Nephron progenitor cell (in vitro differentiated cells): ENCODE results near the gene METRNL.
A peak's percentile ranks its signal among the peaks of the same experiment; 100 is the strongest.

Source experiments
- DNase-seq: peaks from one replicate; pipeline ENCODE4 v3.0.0; 2021
- H3K27ac Mint-ChIP-seq: 2 replicates; pipeline ENCODE4 v1.8.0; 2021; ENCODE audit warnings: mild to moderate bottlenecking, moderate library complexity, mixed read lengths
- H3K27me3 Mint-ChIP-seq: 2 replicates; pipeline ENCODE4 v1.8.0; 2021; ENCODE audit warnings: mild to moderate bottlenecking, low read depth, mixed read lengths; ENCODE audit not compliant: poor library complexity
- H3K36me3 Mint-ChIP-seq: 2 replicates; pipeline ENCODE4 v1.8.0; 2021; ENCODE audit warnings: low read depth, mixed read lengths
- H3K4me1 Mint-ChIP-seq: 2 replicates; pipeline ENCODE4 v1.8.0; 2021; ENCODE audit warnings: mixed read lengths
- H3K4me3 Mint-ChIP-seq: 2 replicates; pipeline ENCODE4 v1.8.0; 2021; ENCODE audit warnings: mild to moderate bottlenecking, moderate library complexity, mixed read lengths
- H3K9me3 Mint-ChIP-seq: 2 replicates; pipeline ENCODE4 v1.8.0; 2021; ENCODE audit warnings: mild to moderate bottlenecking, moderate library complexity, mixed read lengths
- CTCF ChIP-seq: fragments of 200-600 bp; sonication (generic); IDR thresholded peaks from 2 replicates; pipeline ENCODE4 v1.5.0; 2021; ENCODE audit warnings: antibody characterized with exemption

Gene METRNL

DNA sequence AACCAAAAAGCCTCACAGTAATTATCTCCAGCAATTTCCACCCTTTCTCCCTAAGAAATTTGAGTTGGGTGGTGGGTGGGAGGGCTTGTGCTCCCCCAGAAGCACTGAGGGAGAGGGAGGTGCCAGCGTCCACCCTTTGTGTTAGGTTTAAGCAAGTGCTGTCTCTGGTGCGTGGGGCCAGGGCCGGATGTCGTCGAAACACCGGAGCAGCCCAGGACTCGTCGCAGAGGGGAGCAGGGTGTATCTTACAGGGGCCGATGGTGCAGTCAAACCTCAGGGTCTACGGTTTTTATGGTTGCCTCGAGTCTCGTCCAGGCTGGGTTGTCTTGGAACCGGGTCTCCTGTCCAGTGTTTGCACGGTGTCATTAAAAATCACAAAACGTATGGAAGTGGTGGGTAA is 35.3 kb downstream of the METRNL start:
- Mint-ChIP-seq H3K27ac (no peak overlapping the region), H3K4me1 (peaks cover 77% of the 10 kb centered on the region), H3K36me3 (no peaks in the 10 kb centered on the region)

DNA sequence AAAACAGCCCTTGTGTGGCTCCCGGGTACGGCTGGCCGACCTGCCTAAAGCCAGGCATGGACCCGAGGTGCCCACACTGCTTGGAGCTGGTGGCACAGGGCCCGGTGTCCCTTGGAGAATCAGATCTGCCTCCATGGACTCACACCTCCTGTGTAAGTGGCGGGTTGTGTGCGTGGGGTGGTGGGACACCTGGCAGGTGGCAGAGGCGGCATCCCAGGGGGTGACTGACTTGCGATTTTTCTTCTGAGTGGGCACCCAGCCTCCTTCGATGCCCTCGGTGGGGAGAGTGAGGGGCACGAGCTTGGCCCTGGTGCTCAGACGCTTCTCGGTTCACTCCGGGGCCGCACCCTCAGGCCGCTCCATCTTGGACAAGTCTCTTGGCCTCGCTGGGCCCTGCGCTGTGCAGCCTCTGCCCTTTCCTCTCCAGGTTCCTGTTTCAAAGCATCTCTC is 35.8 kb downstream of the METRNL start:
- Mint-ChIP-seq H3K9me3 (peaks cover 5% of the 10 kb centered on the region), H3K27ac (no peak overlapping the region), H3K36me3 (no peaks in the 10 kb centered on the region), H3K4me3 (no peak overlapping the region), H3K4me1 (peaks cover 78% of the 10 kb centered on the region), H3K27me3 (peaks cover 49% of the 10 kb centered on the region)
- no peak for TF ChIP-seq CTCF
- DNase-seq, result no peak

More for the DNA sequence above, 35.3 kb downstream of the METRNL start:
- Mint-ChIP-seq H3K4me3 (no peak overlapping the region), H3K9me3 (peaks cover 5% of the 10 kb centered on the region), H3K27me3 (peaks cover 44% of the 10 kb centered on the region)
- no peak for DNase-seq
- TF ChIP-seq CTCF, result no peak

GRCh38 chr17:83115832-83116231 is 36.4 kb downstream of the METRNL start:
- no peak for TF ChIP-seq CTCF
- Mint-ChIP-seq H3K4me1 (peaks cover 78% of the 10 kb centered on the region), H3K36me3 (no peaks in the 10 kb centered on the region), H3K27ac (no peak overlapping the region), H3K27me3 (peaks cover 56% of the 10 kb centered on the region), H3K9me3 (peaks cover 5% of the 10 kb centered on the region), H3K4me3 (peak overlapping the region; percentile 28)
- DNase-seq, result no peak

DNA sequence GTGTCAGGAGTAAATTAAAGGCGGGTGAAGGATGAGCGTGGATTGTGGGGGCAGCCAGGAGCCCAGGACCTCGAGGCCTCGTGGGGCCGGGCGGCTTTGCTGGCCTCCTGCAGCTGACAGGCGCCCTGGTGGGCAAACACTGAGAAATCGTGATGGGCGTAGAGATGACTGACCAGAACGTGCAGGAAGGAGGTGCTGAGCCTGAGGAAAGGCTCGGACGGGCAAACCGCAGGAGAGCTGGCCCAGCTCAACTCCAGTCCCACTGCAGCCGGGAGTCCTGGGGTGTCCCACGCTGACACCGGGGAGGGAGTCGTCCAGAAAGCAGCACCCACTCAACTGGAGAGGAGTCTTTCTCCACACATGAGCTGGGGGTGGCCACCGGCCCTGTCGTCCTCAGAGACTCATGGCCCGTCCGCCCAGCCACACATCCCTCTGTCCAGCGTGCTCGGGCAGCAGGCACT is 36.9 kb downstream of the METRNL start:
- Mint-ChIP-seq H3K4me1 (peaks cover 73% of the 10 kb centered on the region), H3K36me3 (no peaks in the 10 kb centered on the region), H3K27ac (no peak overlapping the region), H3K4me3 (peak overlapping the region; percentile 28), H3K9me3 (peaks cover 5% of the 10 kb centered on the region), H3K27me3 (peaks cover 61% of the 10 kb centered on the region)
- no peak for DNase-seq
- no peak for TF ChIP-seq CTCF

DNA sequence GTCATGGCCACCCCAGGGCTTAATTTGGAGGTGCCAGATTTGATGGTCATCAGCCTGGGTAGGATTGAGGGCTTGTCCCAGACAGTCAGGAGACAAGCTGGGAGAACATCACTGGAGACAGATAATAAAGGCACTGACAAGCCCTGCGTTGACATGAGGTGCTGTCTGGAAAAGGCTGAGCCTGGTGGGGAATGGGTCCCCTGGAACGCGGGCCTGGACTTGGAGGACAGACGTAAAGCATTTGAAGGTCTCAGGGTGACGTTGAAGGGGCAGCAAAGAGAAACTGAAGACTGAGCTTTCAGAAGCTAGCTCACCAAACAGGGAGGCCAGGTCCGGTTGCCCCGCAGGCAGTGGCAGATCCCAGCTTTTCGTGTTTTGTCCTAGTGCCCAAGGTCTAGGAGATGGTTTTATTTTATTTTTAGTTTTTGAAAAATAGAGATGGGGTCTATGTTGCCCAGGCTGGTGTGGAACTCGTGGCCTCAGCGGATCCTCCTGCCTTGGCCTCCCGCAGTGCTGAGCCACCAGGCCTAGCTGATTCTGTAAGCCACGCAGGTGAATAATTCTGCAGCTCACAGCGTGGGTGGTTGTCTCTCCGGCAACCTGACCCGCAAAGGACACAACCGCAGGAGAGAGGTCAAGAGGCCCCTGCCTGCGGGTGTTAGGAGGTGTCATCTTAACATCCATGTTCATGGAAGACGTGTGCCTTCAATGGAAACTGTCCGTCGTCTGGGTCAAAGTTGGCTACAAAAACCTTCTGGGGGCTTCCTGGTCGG is 37.6 kb downstream of the METRNL start:
- Mint-ChIP-seq H3K27ac (no peak overlapping the region), H3K4me1 (peaks cover 72% of the 10 kb centered on the region), H3K36me3 (no peaks in the 10 kb centered on the region), H3K4me3 (no peak overlapping the region), H3K9me3 (peaks cover 5% of the 10 kb centered on the region), H3K27me3 (peaks cover 63% of the 10 kb centered on the region)
- TF ChIP-seq CTCF, result no peak
- no peak for DNase-seq

DNA sequence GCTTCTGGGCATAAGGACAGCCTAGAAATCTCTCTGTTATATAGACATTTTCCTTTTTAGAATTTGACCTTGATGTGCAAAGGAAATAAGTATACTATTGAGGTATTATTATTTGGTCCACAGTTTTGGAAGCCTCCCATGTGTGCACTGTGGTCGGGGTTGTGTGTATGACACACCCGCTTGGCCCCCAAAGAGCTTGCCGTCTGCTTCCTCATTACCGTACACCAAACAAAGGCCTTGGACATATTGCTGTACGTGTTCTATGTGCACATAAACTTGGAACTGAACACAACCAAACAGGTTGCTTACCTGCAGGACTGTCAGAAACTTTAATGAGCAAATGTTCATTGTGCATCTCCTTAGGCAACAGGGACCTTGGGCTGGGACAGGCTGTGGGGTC is 38.2 kb downstream of the METRNL start:
- Mint-ChIP-seq H3K4me3 (no peak overlapping the region), H3K27me3 (peaks cover 64% of the 10 kb centered on the region), H3K36me3 (no peaks in the 10 kb centered on the region), H3K9me3 (peaks cover 5% of the 10 kb centered on the region), H3K4me1 (peaks cover 67% of the 10 kb centered on the region), H3K27ac (no peak overlapping the region)
- DNase-seq, result no peak
- TF ChIP-seq CTCF, result no peak
